Measurements from ENCODE around the gene BACE2. TPM values are rescaled to one million over a fixed set of nuclear protein-coding genes. Genes with fewer than 3 reads are reported as not detected.
A peak's percentile ranks its signal among the peaks of the same experiment; 100 is the strongest.

The BACE2 gene
- 21.3 and 22.0 TPM in 2 replicates for total RNA-seq (2022)
- Bru-seq, nascent RNA: percentile 58 among the genes with signal in this experiment
- percentile 79 among the genes with signal in this experiment for BruChase-seq, experiment 1, labeled RNA remaining after a 6-hour chase
- percentile 72 among the genes with signal in this experiment for BruChase-seq, experiment 2, labeled RNA remaining after a 2-hour chase
- long read RNA-seq, full-length matches to known transcripts: 33 of 38 reads
- long read RNA-seq, partial matches to known transcripts: 0 of 38 reads
- long read RNA-seq, other reads (novel, unspliced or antisense): 5 of 38 reads

- intact Hi-C loops (cut with micrococcal nuclease): loop anchor here (5.0 to 10.0 kb wide), 3 partner anchors 90 to 597 kb away; partner anchors contain the start of gene RIPK4
- no peaks in the 10 kb centered on the region for H3K27me3 Mint-ChIP-seq (ENCODE audit: insufficient read depth, unreplicated experiment)
- CTCF ChIA-PET: interaction anchor here (0.5 to 3.7 kb wide), 15 partner anchors 15 to 1024 kb away, joined by 3 to 17 read pairs (median 3); no protein-coding TSS in a partner anchor
- peak within 1 kb of the TSS; percentile 58 for H3K27ac Mint-ChIP-seq (ENCODE audit: low read depth, unreplicated experiment)
- H3K4me3 Mint-ChIP-seq (ENCODE audit: unreplicated experiment): peak within 1 kb of the TSS; percentile 83
- peaks cover 32% of the 10 kb centered on the region for H3K4me1 Mint-ChIP-seq (ENCODE audit: insufficient read depth, unreplicated experiment)
- peak; percentile 81 for DNase-seq (ENCODE audit: unreplicated experiment)
- peak; percentile 79 for TF ChIP-seq CTCF (IDR thresholded peaks at IDR 0.05; ENCODE audit: unreplicated experiment)
- no peaks in the 10 kb centered on the region for H3K36me3 Mint-ChIP-seq (ENCODE audit: insufficient read depth, unreplicated experiment)
- no TSS peak for BruUV-seq (replicated peaks)
- POLR2A ChIA-PET: interaction anchor here (0.7 to 2.5 kb wide), 8 partner anchors 26 to 930 kb away, joined by 3 to 8 read pairs (median 4); partner anchors contain the start of gene PRDM15
- H3K9me3 Mint-ChIP-seq (ENCODE audit: unreplicated experiment): no peaks in the 10 kb centered on the region
These were observed at the start of gene BACE2 for GRCh38 chr21:41167348-41168342. Gene BACE2, plus strand, starts transcription at chr21:41168160. Its CDS starts 104 bp downstream, at chr21:41168264.

GRCh38 chr21:41119901-41120300 is 48.1 kb upstream of the BACE2 start:
- POLR2A ChIA-PET: no interaction called here
- no TSS peak for BruUV-seq (replicated peaks)
- no peak for TF ChIP-seq CTCF (IDR thresholded peaks at IDR 0.05; ENCODE audit: unreplicated experiment)

GRCh38 chr21:41120997-41121396 is 47.0 kb upstream of the BACE2 start:
- Mint-ChIP-seq H3K9me3 (ENCODE audit: unreplicated experiment) (no peaks in the 10 kb centered on the region), H3K27ac (ENCODE audit: low read depth, unreplicated experiment) (no peak overlapping the region), H3K4me1 (ENCODE audit: insufficient read depth, unreplicated experiment) (no peaks in the 10 kb centered on the region), H3K4me3 (ENCODE audit: unreplicated experiment) (no peak overlapping the region), H3K27me3 (ENCODE audit: insufficient read depth, unreplicated experiment) (peaks cover 28% of the 10 kb centered on the region), H3K36me3 (ENCODE audit: insufficient read depth, unreplicated experiment) (no peaks in the 10 kb centered on the region)
- ChIA-PET CTCF (interaction anchor here (0.5 to 9.2 kb wide), 13 partner anchors 11 to 1002 kb away, joined by 3 to 124 read pairs (median 4); no protein-coding TSS in a partner anchor), POLR2A (no interaction called here)
- DNase-seq (ENCODE audit: unreplicated experiment): no peak
- no TSS peak for BruUV-seq (replicated peaks)
- intact Hi-C loops (cut with micrococcal nuclease): no loop called here
- TF ChIP-seq CTCF (IDR thresholded peaks at IDR 0.05; ENCODE audit: unreplicated experiment): no peak

More at GRCh38 chr21:41119901-41120300, 48.1 kb upstream of the BACE2 start:
- intact Hi-C loops (cut with micrococcal nuclease): no loop called here
- CTCF ChIA-PET: interaction anchor here (0.6 to 9.2 kb wide), 4 partner anchors 15 to 638 kb away, joined by 3 to 124 read pairs (median 4); no protein-coding TSS in a partner anchor
- Mint-ChIP-seq H3K27me3 (ENCODE audit: insufficient read depth, unreplicated experiment) (peaks cover 26% of the 10 kb centered on the region), H3K4me1 (ENCODE audit: insufficient read depth, unreplicated experiment) (no peaks in the 10 kb centered on the region), H3K36me3 (ENCODE audit: insufficient read depth, unreplicated experiment) (no peaks in the 10 kb centered on the region), H3K9me3 (ENCODE audit: unreplicated experiment) (no peaks in the 10 kb centered on the region), H3K27ac (ENCODE audit: low read depth, unreplicated experiment) (no peak overlapping the region), H3K4me3 (ENCODE audit: unreplicated experiment) (no peak overlapping the region)
- no peak for DNase-seq (ENCODE audit: unreplicated experiment)
